ENCODE results near the gene EPHB6.

EPHB6 gene

DNA sequence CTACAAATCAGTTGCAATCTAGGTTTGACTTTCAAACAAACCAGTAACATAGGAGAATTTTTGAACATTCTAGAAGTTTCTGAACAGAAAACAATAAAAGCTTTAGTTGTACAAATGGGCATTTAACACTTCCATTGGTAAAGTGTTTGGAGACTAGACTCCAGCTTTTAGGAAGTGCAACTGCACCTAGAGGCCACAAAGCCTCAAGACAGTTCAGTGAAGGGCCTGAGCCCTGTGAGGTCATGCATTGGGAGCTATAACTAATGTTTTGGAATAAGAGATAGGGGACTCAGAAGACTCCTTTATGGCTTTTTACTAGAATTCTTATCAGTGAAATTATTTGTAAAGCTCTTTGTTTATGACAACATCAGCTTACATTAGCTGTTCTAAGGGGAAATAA, 3.0 kb upstream of the EPHB6 start:
- H3K27me3 ChIP-seq (ENCODE audit: insufficient read depth, low read depth, severe bottlenecking): peaks cover 7% of the 10 kb centered on the region
- H3K36me3 ChIP-seq: no peaks in the 10 kb centered on the region
- no peaks in the 10 kb centered on the region for H3K9me3 ChIP-seq (ENCODE audit: severe bottlenecking)
- H3K27ac ChIP-seq: no peak overlapping the region
- no peak for DNase-seq
- no peak overlapping the region for H3K4me3 ChIP-seq (ENCODE audit: low read depth, low read length)
- TF ChIP-seq, protein P1, sequence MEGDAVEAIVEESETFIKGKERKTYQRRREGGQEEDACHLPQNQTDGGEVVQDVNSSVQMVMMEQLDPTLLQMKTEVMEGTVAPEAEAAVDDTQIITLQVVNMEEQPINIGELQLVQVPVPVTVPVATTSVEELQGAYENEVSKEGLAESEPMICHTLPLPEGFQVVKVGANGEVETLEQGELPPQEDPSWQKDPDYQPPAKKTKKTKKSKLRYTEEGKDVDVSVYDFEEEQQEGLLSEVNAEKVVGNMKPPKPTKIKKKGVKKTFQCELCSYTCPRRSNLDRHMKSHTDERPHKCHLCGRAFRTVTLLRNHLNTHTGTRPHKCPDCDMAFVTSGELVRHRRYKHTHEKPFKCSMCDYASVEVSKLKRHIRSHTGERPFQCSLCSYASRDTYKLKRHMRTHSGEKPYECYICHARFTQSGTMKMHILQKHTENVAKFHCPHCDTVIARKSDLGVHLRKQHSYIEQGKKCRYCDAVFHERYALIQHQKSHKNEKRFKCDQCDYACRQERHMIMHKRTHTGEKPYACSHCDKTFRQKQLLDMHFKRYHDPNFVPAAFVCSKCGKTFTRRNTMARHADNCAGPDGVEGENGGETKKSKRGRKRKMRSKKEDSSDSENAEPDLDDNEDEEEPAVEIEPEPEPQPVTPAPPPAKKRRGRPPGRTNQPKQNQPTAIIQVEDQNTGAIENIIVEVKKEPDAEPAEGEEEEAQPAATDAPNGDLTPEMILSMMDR (IDR thresholded peaks at IDR 0.05; ENCODE audit: low read depth, low read length): no peak

DNA sequence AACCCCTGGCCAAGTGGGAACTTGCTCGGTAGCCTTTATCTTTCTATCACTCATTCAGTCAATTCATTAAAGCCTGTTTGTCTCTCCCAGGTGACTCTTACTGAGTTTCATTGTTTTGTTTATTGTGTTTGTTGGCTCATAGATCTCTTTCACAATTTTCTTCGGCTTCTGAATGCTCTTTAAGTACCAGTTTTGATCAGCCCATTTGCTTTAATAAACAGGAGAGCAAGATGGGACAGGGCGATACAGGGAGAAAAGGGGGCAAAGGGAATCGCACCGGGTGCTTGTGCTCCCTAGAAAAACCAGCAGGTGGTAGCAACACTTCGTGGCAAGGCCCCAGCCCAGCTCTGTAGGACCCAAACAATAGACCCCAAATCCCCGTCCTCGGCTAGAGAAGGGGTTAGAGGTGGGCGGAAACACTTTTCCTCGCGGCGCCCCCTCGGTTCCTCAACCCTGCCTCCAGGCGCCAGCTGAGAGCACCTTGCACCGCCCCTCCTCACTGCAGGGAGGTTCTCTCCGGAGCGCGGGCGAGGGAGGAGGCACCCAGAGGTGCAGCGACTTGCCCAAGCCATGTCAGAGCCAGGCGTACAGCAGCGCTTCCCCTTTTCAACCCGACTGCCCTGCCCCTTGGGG, 1.0 kb upstream of the EPHB6 start:
- H3K27ac ChIP-seq: no peak overlapping the region
- TF ChIP-seq, protein P1 (IDR thresholded peaks at IDR 0.05; ENCODE audit: low read depth, low read length): peak; percentile 86
- peaks cover 7% of the 10 kb centered on the region for H3K27me3 ChIP-seq (ENCODE audit: insufficient read depth, low read depth, severe bottlenecking)
- H3K4me3 ChIP-seq (ENCODE audit: low read depth, low read length): peak overlapping the region; percentile 74
- peak; percentile 72 for DNase-seq
- H3K9me3 ChIP-seq (ENCODE audit: severe bottlenecking): no peaks in the 10 kb centered on the region
- H3K36me3 ChIP-seq: no peaks in the 10 kb centered on the region

DNA sequence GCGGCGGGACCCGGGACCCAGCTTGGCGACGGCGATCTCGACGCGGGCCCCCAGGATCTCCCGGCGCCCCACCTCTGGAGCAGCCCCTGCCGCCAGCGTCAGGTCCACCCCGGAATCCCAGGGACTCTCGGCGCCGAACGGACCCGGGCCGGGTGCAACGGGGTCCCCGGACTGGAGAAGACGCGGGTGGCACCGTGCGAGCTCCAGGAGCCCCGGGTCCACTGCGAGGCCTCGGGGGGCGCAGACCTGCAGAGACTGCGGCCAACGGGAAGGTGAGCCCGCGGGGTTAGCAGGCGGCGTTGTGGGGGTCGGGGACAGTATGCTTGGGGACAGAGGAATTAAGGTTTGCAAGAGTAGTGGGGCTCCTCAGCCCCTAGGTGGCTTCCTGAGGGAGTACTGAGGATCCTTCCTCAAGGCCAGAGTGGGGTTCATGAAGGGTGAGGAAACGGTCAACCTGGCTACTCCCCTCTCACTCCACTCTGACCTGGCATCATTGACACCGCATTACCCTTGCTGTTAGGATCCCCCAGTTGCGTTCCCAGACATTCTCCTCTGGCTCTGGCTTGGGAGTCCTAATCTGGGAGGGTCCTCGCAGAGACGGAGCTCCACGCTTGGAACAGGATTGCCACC, 353 bp downstream of the EPHB6 start:
- H3K9me3 ChIP-seq (ENCODE audit: severe bottlenecking): no peaks in the 10 kb centered on the region
- peaks cover 7% of the 10 kb centered on the region for H3K27me3 ChIP-seq (ENCODE audit: insufficient read depth, low read depth, severe bottlenecking)
- DNase-seq: no peak
- no peak overlapping the region for H3K27ac ChIP-seq
- TF ChIP-seq, protein P1 (IDR thresholded peaks at IDR 0.05; ENCODE audit: low read depth, low read length): no peak
- no peaks in the 10 kb centered on the region for H3K36me3 ChIP-seq
- H3K4me3 ChIP-seq (ENCODE audit: low read depth, low read length): peak overlapping the region; percentile 74

DNA sequence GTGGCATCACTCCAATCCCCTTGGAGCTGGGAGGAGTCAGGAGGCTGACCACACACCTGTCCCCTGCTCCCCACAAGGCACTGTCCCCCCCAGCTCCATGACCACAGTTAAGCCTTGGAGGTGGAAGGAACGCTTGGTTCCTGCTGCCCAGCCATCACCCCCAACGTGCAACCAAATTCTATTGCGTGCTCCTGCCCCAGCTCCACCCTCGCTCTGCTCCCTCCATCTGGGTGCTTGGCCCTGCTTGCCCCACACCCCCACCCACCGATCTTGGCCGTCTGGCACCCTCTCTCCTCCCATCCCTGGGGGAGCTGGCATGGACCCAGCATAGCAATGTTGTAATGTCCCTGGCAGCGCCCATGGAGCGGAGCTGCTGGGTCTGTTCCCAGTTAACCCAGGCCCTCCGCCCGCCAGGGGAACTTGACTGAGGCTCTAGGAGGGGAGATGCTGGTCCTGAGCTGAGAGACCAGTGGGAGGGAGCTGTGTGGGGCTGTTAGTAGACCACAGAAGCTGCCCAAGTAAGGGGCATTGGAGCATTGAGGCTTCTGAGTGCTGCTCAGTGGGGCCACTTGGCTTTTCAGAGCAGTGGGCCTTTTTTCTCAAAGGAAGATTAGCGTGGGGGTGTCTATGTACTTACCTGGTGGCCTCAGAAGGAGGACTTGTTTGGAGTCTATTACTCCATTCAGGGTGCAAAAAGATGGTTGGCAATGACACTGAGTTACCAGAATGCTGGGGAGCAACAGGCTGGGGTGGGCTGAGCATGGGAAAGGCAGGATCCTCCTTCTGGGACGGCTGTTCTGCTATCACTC, 1.1 kb downstream of the EPHB6 start:
- H3K9me3 ChIP-seq (ENCODE audit: severe bottlenecking): no peaks in the 10 kb centered on the region
- H3K27me3 ChIP-seq (ENCODE audit: insufficient read depth, low read depth, severe bottlenecking): peaks cover 7% of the 10 kb centered on the region
- no peak overlapping the region for H3K27ac ChIP-seq
- TF ChIP-seq, protein P1 (IDR thresholded peaks at IDR 0.05; ENCODE audit: low read depth, low read length): no peak
- H3K4me3 ChIP-seq (ENCODE audit: low read depth, low read length): no peak overlapping the region
- no peak for DNase-seq
- no peaks in the 10 kb centered on the region for H3K36me3 ChIP-seq

DNA sequence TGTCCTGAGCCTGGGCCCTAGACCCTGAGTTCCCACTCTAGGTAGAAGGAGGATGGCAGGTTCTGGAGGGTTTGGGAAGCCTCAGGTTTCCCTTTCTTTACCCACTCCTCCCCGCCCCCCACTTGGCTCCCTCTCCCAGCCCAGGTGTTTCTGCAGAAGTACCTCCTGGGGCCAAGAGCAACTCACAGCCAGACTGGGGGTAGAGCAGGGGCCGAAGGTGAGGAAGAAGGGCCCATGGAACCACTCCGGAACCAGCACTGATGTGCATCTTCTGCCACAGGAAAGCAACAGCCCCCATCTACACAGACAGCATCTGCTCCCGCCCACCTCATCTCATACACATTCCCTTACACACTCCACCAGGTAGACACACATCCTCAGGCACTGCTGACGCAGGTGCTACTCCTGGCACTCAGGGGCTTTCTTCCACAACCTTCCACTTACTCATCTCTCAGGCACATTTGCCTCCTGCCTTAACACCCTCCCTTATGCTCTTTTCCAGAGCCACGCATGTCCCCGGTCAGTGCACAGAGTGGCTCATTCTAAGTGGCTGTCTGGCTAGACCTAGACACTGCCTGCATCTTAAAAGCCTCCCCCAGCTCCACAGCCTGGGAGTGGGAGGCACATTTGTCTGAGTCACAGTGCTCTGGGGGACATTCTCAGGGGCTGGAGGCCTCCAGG, 1.8 kb downstream of the EPHB6 start:
- no peak overlapping the region for H3K27ac ChIP-seq
- peaks cover 7% of the 10 kb centered on the region for H3K27me3 ChIP-seq (ENCODE audit: insufficient read depth, low read depth, severe bottlenecking)
- no peak for DNase-seq
- no peak overlapping the region for H3K4me3 ChIP-seq (ENCODE audit: low read depth, low read length)
- no peaks in the 10 kb centered on the region for H3K36me3 ChIP-seq
- H3K9me3 ChIP-seq (ENCODE audit: severe bottlenecking): no peaks in the 10 kb centered on the region
- TF ChIP-seq, protein P1 (IDR thresholded peaks at IDR 0.05; ENCODE audit: low read depth, low read length): no peak

Data from WERI-Rb-1 (cell line).